Ishikawa (cell line): Measurements from ENCODE around the gene URAD.

Experiments
- CEBPB ChIP-seq: IDR thresholded peaks from 2 replicates; pipeline ENCODE4 v1.6.1; 2012
- CREB1 ChIP-seq: IDR thresholded peaks from 2 replicates; pipeline ENCODE4 v1.6.1; 2012; ENCODE audit warnings: low read depth
- EGR1 ChIP-seq: IDR thresholded peaks from 2 replicates; pipeline ENCODE4 v1.6.1; 2012
- EP300 ChIP-seq: IDR thresholded peaks from 2 replicates; pipeline ENCODE4 v1.6.1; 2012; ENCODE audit warnings: borderline replicate concordance
- FOXM1 ChIP-seq: IDR thresholded peaks from 2 replicates; pipeline ENCODE4 v1.6.1; 2012; ENCODE audit warnings: low read depth, borderline replicate concordance
- NFIC ChIP-seq: IDR thresholded peaks from 2 replicates; pipeline ENCODE4 v1.6.1; 2012
- RAD21 ChIP-seq: IDR thresholded peaks from 2 replicates; pipeline ENCODE4 v1.6.1; 2012; ENCODE audit warnings: low read depth
- TAF1 ChIP-seq: IDR thresholded peaks from 2 replicates; pipeline ENCODE4 v1.6.1; 2012; ENCODE audit warnings: low read depth, mild to moderate bottlenecking
- TCF12 ChIP-seq: IDR thresholded peaks from 2 replicates; pipeline ENCODE4 v1.6.1; 2012; ENCODE audit warnings: low read depth
- TEAD4 ChIP-seq: IDR thresholded peaks from 2 replicates; pipeline ENCODE4 v1.6.1; 2012
- YY1 ChIP-seq: IDR thresholded peaks from 2 replicates; pipeline ENCODE4 v1.6.1; 2012; ENCODE audit warnings: low read depth
- TF ChIP-seq, protein P1 (sequence below): IDR thresholded peaks from 2 replicates; pipeline ENCODE4 v1.6.1; 2012
- TF ChIP-seq, protein P2 (sequence below): IDR thresholded peaks from 2 replicates; pipeline ENCODE4 v1.6.1; 2012
- TF ChIP-seq, protein P3 (sequence below): IDR thresholded peaks from 2 replicates; pipeline ENCODE4 v1.6.1; 2012; ENCODE audit warnings: low read depth, mild to moderate bottlenecking

URAD gene

GRCh38 chr13:28010046-28010445 lies 21.6 kb upstream of the URAD start:
- TF ChIP-seq EP300 (no peak), TAF1 (no peak)

- TF ChIP-seq EGR1 (peak; percentile 60), NFIC (no peak), TEAD4 (peak; percentile 69), TCF12 (no peak)
- TF ChIP-seq, protein P1, sequence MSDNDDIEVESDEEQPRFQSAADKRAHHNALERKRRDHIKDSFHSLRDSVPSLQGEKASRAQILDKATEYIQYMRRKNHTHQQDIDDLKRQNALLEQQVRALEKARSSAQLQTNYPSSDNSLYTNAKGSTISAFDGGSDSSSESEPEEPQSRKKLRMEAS: 0 out of 2 replicates have a peak, but pooled peaks have one; percentile 24
- TF ChIP-seq, protein P2, sequence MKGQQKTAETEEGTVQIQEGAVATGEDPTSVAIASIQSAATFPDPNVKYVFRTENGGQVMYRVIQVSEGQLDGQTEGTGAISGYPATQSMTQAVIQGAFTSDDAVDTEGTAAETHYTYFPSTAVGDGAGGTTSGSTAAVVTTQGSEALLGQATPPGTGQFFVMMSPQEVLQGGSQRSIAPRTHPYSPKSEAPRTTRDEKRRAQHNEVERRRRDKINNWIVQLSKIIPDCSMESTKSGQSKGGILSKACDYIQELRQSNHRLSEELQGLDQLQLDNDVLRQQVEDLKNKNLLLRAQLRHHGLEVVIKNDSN: peak; percentile 60
Measured at GRCh38 chr13:28002886-28003698, 14.6 kb upstream of the URAD start.

- TF ChIP-seq, protein P2: no peak
- TF ChIP-seq EP300 (no peak), TEAD4 (no peak), FOXM1 (no peak), YY1 (no peak), TCF12 (no peak), NFIC (no peak), CEBPB (no peak), TAF1 (no peak)
- TF ChIP-seq, protein P3, sequence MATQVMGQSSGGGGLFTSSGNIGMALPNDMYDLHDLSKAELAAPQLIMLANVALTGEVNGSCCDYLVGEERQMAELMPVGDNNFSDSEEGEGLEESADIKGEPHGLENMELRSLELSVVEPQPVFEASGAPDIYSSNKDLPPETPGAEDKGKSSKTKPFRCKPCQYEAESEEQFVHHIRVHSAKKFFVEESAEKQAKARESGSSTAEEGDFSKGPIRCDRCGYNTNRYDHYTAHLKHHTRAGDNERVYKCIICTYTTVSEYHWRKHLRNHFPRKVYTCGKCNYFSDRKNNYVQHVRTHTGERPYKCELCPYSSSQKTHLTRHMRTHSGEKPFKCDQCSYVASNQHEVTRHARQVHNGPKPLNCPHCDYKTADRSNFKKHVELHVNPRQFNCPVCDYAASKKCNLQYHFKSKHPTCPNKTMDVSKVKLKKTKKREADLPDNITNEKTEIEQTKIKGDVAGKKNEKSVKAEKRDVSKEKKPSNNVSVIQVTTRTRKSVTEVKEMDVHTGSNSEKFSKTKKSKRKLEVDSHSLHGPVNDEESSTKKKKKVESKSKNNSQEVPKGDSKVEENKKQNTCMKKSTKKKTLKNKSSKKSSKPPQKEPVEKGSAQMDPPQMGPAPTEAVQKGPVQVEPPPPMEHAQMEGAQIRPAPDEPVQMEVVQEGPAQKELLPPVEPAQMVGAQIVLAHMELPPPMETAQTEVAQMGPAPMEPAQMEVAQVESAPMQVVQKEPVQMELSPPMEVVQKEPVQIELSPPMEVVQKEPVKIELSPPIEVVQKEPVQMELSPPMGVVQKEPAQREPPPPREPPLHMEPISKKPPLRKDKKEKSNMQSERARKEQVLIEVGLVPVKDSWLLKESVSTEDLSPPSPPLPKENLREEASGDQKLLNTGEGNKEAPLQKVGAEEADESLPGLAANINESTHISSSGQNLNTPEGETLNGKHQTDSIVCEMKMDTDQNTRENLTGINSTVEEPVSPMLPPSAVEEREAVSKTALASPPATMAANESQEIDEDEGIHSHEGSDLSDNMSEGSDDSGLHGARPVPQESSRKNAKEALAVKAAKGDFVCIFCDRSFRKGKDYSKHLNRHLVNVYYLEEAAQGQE: no peak
Measured at GRCh38 chr13:28001837-28002473, 13.5 kb upstream of the URAD start.

- no peak for TF ChIP-seq CREB1
- peak; percentile 46; the same call in 1 of the 2 replicates for TF ChIP-seq EGR1
- TF ChIP-seq RAD21: no peak
Measured at GRCh38 chr13:28001049-28001448, 12.6 kb upstream of the URAD start.

DNA sequence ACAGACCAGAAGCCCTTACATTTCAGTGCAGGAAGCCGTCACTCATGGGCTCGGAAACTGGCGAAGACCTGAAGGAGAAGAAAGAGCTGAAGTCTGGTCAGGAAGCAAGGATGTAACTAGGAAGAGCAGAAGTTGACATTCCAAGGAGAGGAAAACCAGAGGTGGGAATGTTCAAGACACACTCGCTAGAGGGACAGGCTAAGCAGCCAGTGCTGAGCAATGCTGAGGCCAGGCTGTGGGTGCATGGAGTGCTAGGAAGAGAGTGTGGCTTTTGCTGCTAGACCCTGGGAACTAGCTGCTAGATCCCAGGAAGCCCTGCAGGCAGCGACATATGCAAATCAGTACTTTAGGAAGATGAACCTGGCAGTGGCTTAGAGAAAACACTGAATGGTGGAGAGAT lies 12.1 kb upstream of the URAD start:
- TF ChIP-seq, protein P3: no peak
- TF ChIP-seq, protein P1: no peak
- TF ChIP-seq, protein P2: no peak
- no peak for TF ChIP-seq TAF1
- TF ChIP-seq TEAD4: no peak
- no peak for TF ChIP-seq CREB1
- TF ChIP-seq EGR1: no peak
- no peak for TF ChIP-seq RAD21
- no peak for TF ChIP-seq EP300
- TF ChIP-seq YY1: no peak
- TF ChIP-seq NFIC: no peak

DNA sequence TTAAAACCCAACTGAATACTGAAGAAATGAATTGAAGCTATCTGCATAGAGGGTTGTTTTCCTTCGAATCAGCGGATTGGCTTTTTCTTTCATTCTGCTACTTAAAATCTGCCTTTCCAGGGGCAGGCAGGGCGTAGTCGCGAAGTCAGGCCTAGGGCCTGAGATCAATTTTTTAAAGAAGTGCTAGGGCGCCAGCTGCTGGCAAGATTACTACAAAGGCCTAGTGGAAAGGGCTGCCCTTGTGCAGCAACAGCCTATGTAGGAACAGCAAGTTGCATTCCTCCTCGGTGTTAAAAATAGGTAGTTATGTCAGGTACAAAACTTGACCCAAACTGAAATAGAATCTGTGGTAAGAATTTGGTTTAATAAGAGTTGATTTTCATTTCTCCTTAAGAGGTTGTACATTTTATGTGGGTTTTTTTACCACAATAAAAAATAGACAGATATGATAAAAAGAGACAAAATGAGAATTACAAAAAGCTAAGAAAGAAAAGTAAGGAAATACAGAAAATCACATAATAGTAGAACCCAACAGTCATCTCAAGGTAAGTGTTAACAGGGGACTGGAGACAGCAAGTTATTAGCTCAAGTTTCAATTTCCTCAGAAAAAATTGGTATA lies 9.5 kb upstream of the URAD start:
- no peak for TF ChIP-seq FOXM1
- TF ChIP-seq, protein P1: no peak
- TF ChIP-seq CREB1: no peak
- TF ChIP-seq RAD21: peak; percentile 61
